Progenitor cell of endocrine pancreas (in vitro differentiated cells): Measurements from ENCODE around the gene TNFRSF9. TPM values are rescaled to one million over a fixed set of nuclear protein-coding genes. Genes with fewer than 3 reads are reported as not detected.

Experiments
- DNase-seq: peaks from one replicate; pipeline ENCODE4 v3.0.0; 2021; ENCODE audit warnings: low spot score; ENCODE audit not compliant: unreplicated experiment
- H3K27ac Mint-ChIP-seq: 2 replicates; pipeline ENCODE4 v1.8.0; 2021; ENCODE audit warnings: mild to moderate bottlenecking, moderate library complexity, mixed read lengths
- H3K27me3 Mint-ChIP-seq: 2 replicates; pipeline ENCODE4 v1.8.0; 2021; ENCODE audit warnings: mixed read lengths
- H3K36me3 Mint-ChIP-seq: 2 replicates; pipeline ENCODE4 v1.8.0; 2022; ENCODE audit warnings: mixed read lengths; ENCODE audit not compliant: insufficient read depth
- H3K4me1 Mint-ChIP-seq: 2 replicates; pipeline ENCODE4 v1.8.0; 2021; ENCODE audit warnings: low read depth, mixed read lengths
- H3K4me3 Mint-ChIP-seq: 2 replicates; pipeline ENCODE4 v1.8.0; 2021; ENCODE audit warnings: low read depth, mild to moderate bottlenecking, moderate library complexity, mixed read lengths
- H3K9me3 Mint-ChIP-seq: 2 replicates; pipeline ENCODE4 v1.8.0; 2021; ENCODE audit warnings: low read depth, mixed read lengths
- CTCF ChIP-seq: fragments of 200-600 bp; sonication (generic); IDR thresholded peaks from one replicate; pipeline ENCODE4 v1.5.0; 2021; ENCODE audit warnings: antibody characterized with exemption, mild to moderate bottlenecking; ENCODE audit not compliant: unreplicated experiment
- total RNA-seq: library from RNA; stranded (reverse); gene quantifications from 2 replicates; pipeline ENCODE4 v1.2.1, GENCODE V29; 2021

TNFRSF9 gene
- total RNA-seq, 1 donor from 2014 or later, result 0.60 TPM

- DNase-seq, result no peak
- TF ChIP-seq CTCF, result no peak
- H3K36me3 Mint-ChIP-seq, result no peaks in the 10 kb centered on the region
- no peak overlapping the region for H3K27ac Mint-ChIP-seq
- no peaks in the 10 kb centered on the region for H3K9me3 Mint-ChIP-seq
- no peaks in the 10 kb centered on the region for H3K4me1 Mint-ChIP-seq
- no peak overlapping the region for H3K4me3 Mint-ChIP-seq
- no peaks in the 10 kb centered on the region for H3K27me3 Mint-ChIP-seq
Measured at GRCh38 chr1:7868070-7868780, 72.4 kb downstream of the TNFRSF9 start.

GRCh38 chr1:7865978-7866377 lies 74.7 kb downstream of the TNFRSF9 start:
- no peak overlapping the region for H3K27ac Mint-ChIP-seq
- no peak overlapping the region for H3K4me3 Mint-ChIP-seq
- no peaks in the 10 kb centered on the region for H3K4me1 Mint-ChIP-seq
- no peaks in the 10 kb centered on the region for H3K9me3 Mint-ChIP-seq
- no peaks in the 10 kb centered on the region for H3K36me3 Mint-ChIP-seq
- H3K27me3 Mint-ChIP-seq, result no peaks in the 10 kb centered on the region
- DNase-seq, result no peak
- no peak for TF ChIP-seq CTCF

Other genes with a start within 250 kb of the TNFRSF9 start
- gene VAMP3, start 169.5 kb downstream of the TNFRSF9 start, total RNA-seq, result 76.4 and 82.5 TPM in 2 replicates
- gene PER3, start 156.5 kb downstream of the TNFRSF9 start, total RNA-seq, result 2.6 and 2.9 TPM in 2 replicates
- not detected in 2 replicates for gene UTS2, start 87.8 kb downstream of the TNFRSF9 start, total RNA-seq
- gene PARK7, start 20.9 kb upstream of the TNFRSF9 start, total RNA-seq, result 218 and 229 TPM in 2 replicates
- 138 and 139 TPM in 2 replicates for gene ERRFI1, start 85.5 kb upstream of the TNFRSF9 start, total RNA-seq